ENCODE results near the gene ETFA. TPM values are rescaled to one million over a fixed set of nuclear protein-coding genes. Genes with fewer than 3 reads are reported as not detected.

Gene ETFA
- total RNA-seq, 1 experiment from 2014 or later = 84.4 TPM

- no peak for TF ChIP-seq ARID4B (CRISPR knock-in tag; IDR thresholded peaks at IDR 0.05; ENCODE audit: borderline replicate concordance)
- no peak for TF ChIP-seq RORB (CRISPR knock-in tag; IDR thresholded peaks at IDR 0.05)
- TF ChIP-seq PRRX2 (CRISPR knock-in tag; IDR thresholded peaks at IDR 0.05) = no peak
Observed at GRCh38 chr15:76199106-76200082, 111.9 kb downstream of the ETFA start (continued).

- Mint-ChIP-seq H3K4me1 (peaks cover 22% of the 10 kb centered on the region), H3K9me3 (no peaks in the 10 kb centered on the region), H3K4me3 (no peak overlapping the region), H3K27me3 (ENCODE audit: low read depth) (no peaks in the 10 kb centered on the region), H3K36me3 (no peaks in the 10 kb centered on the region), H3K27ac (no peak overlapping the region)
- DNase-seq (ENCODE audit: low spot score) (no peak), ATAC-seq (no peak)
- CTCF ChIA-PET = interaction anchor here (1.4 to 3.5 kb wide), 3 partner anchors 13 to 31 kb away, joined by 3 to 15 read pairs (median 10); no protein-coding TSS in a partner anchor
- TF ChIP-seq ELF4 (CRISPR knock-in tag; IDR thresholded peaks at IDR 0.05; ENCODE audit: low read depth) (no peak), ATF3 (CRISPR knock-in tag; conservative IDR thresholded peaks at IDR 0.05) (no peak), E2F5 (CRISPR knock-in tag; IDR thresholded peaks at IDR 0.05) (no peak), ZNF416 (CRISPR knock-in tag; IDR thresholded peaks at IDR 0.05) (no peak), CBFB (CRISPR knock-in tag; IDR thresholded peaks at IDR 0.05; ENCODE audit: low read depth) (no peak), HMGA2 (CRISPR knock-in tag; IDR thresholded peaks at IDR 0.05) (no peak), ZNF396 (CRISPR knock-in tag; IDR thresholded peaks at IDR 0.05; ENCODE audit: borderline replicate concordance) (no peak), ATF2 (CRISPR knock-in tag; IDR thresholded peaks at IDR 0.05; ENCODE audit: borderline replicate concordance, low read depth) (no peak), ZBTB21 (CRISPR knock-in tag; IDR thresholded peaks at IDR 0.05; ENCODE audit: borderline replicate concordance) (no peak), PRDM15 (CRISPR knock-in tag; IDR thresholded peaks at IDR 0.05) (no peak), FOXP4 (CRISPR knock-in tag; IDR thresholded peaks at IDR 0.05) (no peak)
- POLR2A ChIA-PET = no interaction called here
Observed at GRCh38 chr15:76198456-76199105, 112.7 kb downstream of the ETFA start.
